GM12878 (cell line): ENCODE data around the gene B3GNT2. TPM values are rescaled to one million over a fixed set of nuclear protein-coding genes. Genes with fewer than 3 reads are reported as not detected.

Experiments
- ATAC-seq: fragments of 200-7000 bp; cut with Tn5 transposase; 3 replicates; pipeline ENCODE4 v1.9.1; 2020; ENCODE audit warnings: mild to moderate bottlenecking, moderate library complexity
- BruUV-seq: library from RNA; stranded (reverse); fragments of 400-500 nt; replicated peaks from 2 replicates; lab custom pipeline; 2021; lab: Mats Ljungman, UMichigan
- CTCF ChIA-PET: fragments of 300-600 bp; sonication (Branson Sonifier 250); formaldehyde crosslinking; extraction: SDS; loops from one replicate; lab custom pipeline; 2021; ENCODE audit warnings: inconsistent platforms; lab: Yijun Ruan, JAX
- POLR2A ChIA-PET: fragments of 350-600 bp; formaldehyde crosslinking; extraction: SDS; loops from one replicate; lab custom pipeline; 2021; ENCODE audit warnings: inconsistent platforms; lab: Charles Lee
- RAD21 ChIA-PET: fragments of 300-600 bp; sonication (Branson Sonifier 250); formaldehyde crosslinking; loops from one replicate; lab custom pipeline; 2023; ENCODE audit warnings: antibody characterized with exemption; ENCODE audit not compliant: unreplicated experiment; lab: Charles Lee
- SMC1A ChIA-PET: fragments of 300-600 bp; sonication (Branson Sonifier 250); formaldehyde crosslinking; loops from one replicate; lab custom pipeline; 2023; ENCODE audit not compliant: unreplicated experiment, uncharacterized antibody; lab: Charles Lee
- DNase-seq: peaks from one replicate; pipeline ENCODE4 v3.0.0-alpha.2; 2011; ENCODE audit warnings: low read depth, low spot score
- FAIRE-seq: peaks from 3 replicates; lab custom pipeline; 2011; peaks lifted over from hg19 to GRCh38; lab: Jason Lieb, UNC
- H2AFZ ChIP-seq: 2 replicates; pipeline ENCODE4 v1.6.0; 2011; ENCODE audit warnings: low read depth, low read length, control low read depth; ENCODE audit not compliant: control insufficient read depth
- H3K27ac ChIP-seq: 2 replicates; pipeline ENCODE4 v1.5.1; 2011; ENCODE audit warnings: control low read depth; ENCODE audit not compliant: control insufficient read depth, insufficient read depth
- H3K27me3 ChIP-seq, 2 experiments: replicated peaks in 1 of 2; 2 replicates each; pipeline versions ENCODE4 v1.6.0 to v1.6.1; 2011; ENCODE audit warnings: low read length in 1 of 2; ENCODE audit not compliant: control insufficient read depth in 2 of 2, insufficient read depth in 2 of 2
- H3K36me3 ChIP-seq, 2 experiments: 2 replicates each; pipeline ENCODE4 v1.5.1; 2011; ENCODE audit warnings: low read length in 1 of 2; ENCODE audit not compliant: control insufficient read depth in 2 of 2, insufficient read depth in 2 of 2
- H3K4me1 ChIP-seq: 2 replicates; pipeline ENCODE4 v1.6.1; 2011; ENCODE audit warnings: mild to moderate bottlenecking, low read length, moderate library complexity, mixed read lengths; ENCODE audit not compliant: control insufficient read depth, insufficient read depth
- H3K4me2 ChIP-seq: 2 replicates; pipeline ENCODE4 v1.6.0; 2011; ENCODE audit warnings: control low read depth; ENCODE audit not compliant: control insufficient read depth, insufficient read depth
- H3K4me3 ChIP-seq: fragments of 200-600 bp; sonication (generic); 2 replicates; pipeline ENCODE4 v1.5.1; 2016
- H3K79me2 ChIP-seq: 2 replicates; pipeline ENCODE4 v1.6.0; 2011; ENCODE audit warnings: low read length; ENCODE audit not compliant: control insufficient read depth, insufficient read depth
- H3K9ac ChIP-seq: 2 replicates; pipeline ENCODE4 v1.8.0; 2011; ENCODE audit warnings: low read length, control low read depth, mixed read lengths; ENCODE audit not compliant: control insufficient read depth, insufficient read depth
- H3K9me3 ChIP-seq: replicated peaks from 3 replicates; pipeline ENCODE4 v1.5.1; 2011; ENCODE audit warnings: mild to moderate bottlenecking, low read length; ENCODE audit not compliant: control insufficient read depth, insufficient read depth
- H4K20me1 ChIP-seq: 2 replicates; pipeline ENCODE4 v1.6.0; 2011; ENCODE audit not compliant: control insufficient read depth, insufficient read depth
- BCL11A ChIP-seq: IDR thresholded peaks from 2 replicates; pipeline ENCODE4 v1.6.1; 2011; ENCODE audit warnings: low read depth, low read length
- CBX5 ChIP-seq: sonication (generic); IDR thresholded peaks from 2 replicates; pipeline ENCODE4 v1.6.1; 2016; ENCODE audit warnings: low read depth, moderate library complexity, mild to moderate bottlenecking, inconsistent platforms
- ETV6 ChIP-seq, 2 experiments: fragments of 450-650 bp in 1 of 2; IDR thresholded peaks in 1 of 2; conservative IDR thresholded peaks in 1 of 2; 2 replicates each; pipeline ENCODE4 v1.6.1; 2014; ENCODE audit warnings: antibody characterized with exemption in 1 of 2, borderline replicate concordance in 1 of 2, low read depth in 1 of 2, mild to moderate bottlenecking in 1 of 2, moderate library complexity in 1 of 2
- FOS ChIP-seq: IDR thresholded peaks from 3 replicates; pipeline ENCODE4 v1.6.1; 2011; ENCODE audit warnings: borderline replicate concordance; ENCODE audit not compliant: insufficient read length; ENCODE audit errors: extremely low read depth
- FOXM1 ChIP-seq: IDR thresholded peaks from 2 replicates; pipeline ENCODE4 v1.6.1; 2012; ENCODE audit warnings: low read depth, mild to moderate bottlenecking, inconsistent platforms, low read length, moderate library complexity
- HDAC2 ChIP-seq: fragments of 200-600 bp; sonication (generic); IDR thresholded peaks from 2 replicates; pipeline ENCODE4 v1.6.1; 2017
- HDGF ChIP-seq: fragments of 450-650 bp; IDR thresholded peaks from 2 replicates; pipeline ENCODE4 v1.6.1; 2016; ENCODE audit warnings: antibody characterized with exemption
- NR2F1 ChIP-seq: fragments of 450-650 bp; conservative IDR thresholded peaks from 2 replicates; pipeline ENCODE4 v1.6.1; 2017; ENCODE audit warnings: mild to moderate bottlenecking
- PKNOX1 ChIP-seq: fragments of 450-650 bp; IDR thresholded peaks from 2 replicates; pipeline ENCODE4 v1.6.1; 2016; ENCODE audit warnings: mild to moderate bottlenecking
- PML ChIP-seq: IDR thresholded peaks from 2 replicates; pipeline ENCODE4 v1.6.1; 2012; ENCODE audit warnings: low read length, inconsistent platforms
- POLR2A ChIP-seq: IDR thresholded peaks from 2 replicates; pipeline ENCODE4 v1.6.1; 2011; ENCODE audit warnings: low read depth, mild to moderate bottlenecking, low read length
- RAD51 ChIP-seq: fragments of 450-650 bp; IDR thresholded peaks from 2 replicates; pipeline ENCODE4 v1.6.1; 2016; ENCODE audit warnings: moderate library complexity, mild to moderate bottlenecking, inconsistent platforms
- RELA ChIP-seq: fragments of 450-650 bp; IDR thresholded peaks from 2 replicates; pipeline ENCODE4 v1.8.0; 2014; ENCODE audit warnings: borderline replicate concordance; ENCODE audit not compliant: partially characterized antibody
- SMAD1 ChIP-seq: fragments of 450-650 bp; IDR thresholded peaks from 2 replicates; pipeline ENCODE4 v1.6.1; 2018; ENCODE audit warnings: mild to moderate bottlenecking, low read depth; ENCODE audit not compliant: partially characterized antibody
- TCF7 ChIP-seq: IDR thresholded peaks from 2 replicates; pipeline ENCODE4 v1.6.1; 2014; ENCODE audit warnings: antibody characterized with exemption, borderline replicate concordance
- YY1 ChIP-seq: IDR thresholded peaks from 2 replicates; pipeline ENCODE4 v1.6.1; 2011; ENCODE audit warnings: low read depth, mild to moderate bottlenecking, low read length
- ZNF274 ChIP-seq: IDR thresholded peaks from one replicate; pipeline ENCODE4 v1.8.0; 2011; ENCODE audit not compliant: insufficient read length, insufficient read depth
- WGBS: methylation state at CpG from one replicate; pipeline ENCODE4 v1.1.6; 2016; ENCODE audit warnings: low lambda C conversion rate; ENCODE audit not compliant: insufficient replicate concordance, insufficient coverage; ENCODE audit errors: missing lambda C conversion rate; 5-methylcytosine and 5-hydroxymethylcytosine counted together
- in situ Hi-C: fragments of 300-500 bp; cut with MboI; formaldehyde crosslinking; loops from 9 replicates; pipeline ENCODE4 v1.14.3; 2018; ENCODE audit warnings: mixed read lengths
- intact Hi-C: fragments of 100-400 bp; cut with micrococcal nuclease; formaldehyde crosslinking; loops from one replicate; pipeline ENCODE4 v1.14.2; 2022; ENCODE audit not compliant: unreplicated experiment
- polyA plus RNA-seq, 11 experiments: library from polyadenylated mRNA; depleted of rRNA in 4 of 11; unstranded in 6 of 11; stranded (reverse) in 5 of 11; fragments of >200 nt; fragmentation: Nextera tagmentation in 4 of 11; fragmentation: Illumina TruSeq in 1 of 11; extraction: Ambion mirVana in 4 of 11; extraction: Trizol in 1 of 11; gene quantifications; 1 replicate in 1 of 11; 2 replicates in 10 of 11; pipeline versions ENCODE4 v1.2.1 to v1.2.3, GENCODE V29; 2011 to 2016; ENCODE audit warnings: inconsistent platforms in 2 of 11, missing spikeins in 2 of 11, low read depth in 1 of 11
- total RNA-seq, 4 experiments: library from RNA; depleted of rRNA in 3 of 4; stranded (reverse); fragments of >200 nt in 3 of 4; fragmentation: Illumina TruSeq in 1 of 4; extraction: Trizol in 1 of 4; gene quantifications; 2 replicates each; pipeline versions ENCODE4 v1.2.1 to v1.2.3, GENCODE V29; 2013 to 2021
- TF ChIP-seq, protein P1 (sequence below): fragments of 450-650 bp; formaldehyde crosslinking; IDR thresholded peaks from 2 replicates; pipeline ENCODE4 v1.4.0; 2020; ENCODE audit warnings: mild to moderate bottlenecking, moderate library complexity

The B3GNT2 gene
- total and polyA plus RNA-seq, 10 of the 15 experiments (the other 5 are each of a cell fraction or from before 2014, with no cell fraction given), result 19.7 to 103 (median 76.3) TPM

DNA sequence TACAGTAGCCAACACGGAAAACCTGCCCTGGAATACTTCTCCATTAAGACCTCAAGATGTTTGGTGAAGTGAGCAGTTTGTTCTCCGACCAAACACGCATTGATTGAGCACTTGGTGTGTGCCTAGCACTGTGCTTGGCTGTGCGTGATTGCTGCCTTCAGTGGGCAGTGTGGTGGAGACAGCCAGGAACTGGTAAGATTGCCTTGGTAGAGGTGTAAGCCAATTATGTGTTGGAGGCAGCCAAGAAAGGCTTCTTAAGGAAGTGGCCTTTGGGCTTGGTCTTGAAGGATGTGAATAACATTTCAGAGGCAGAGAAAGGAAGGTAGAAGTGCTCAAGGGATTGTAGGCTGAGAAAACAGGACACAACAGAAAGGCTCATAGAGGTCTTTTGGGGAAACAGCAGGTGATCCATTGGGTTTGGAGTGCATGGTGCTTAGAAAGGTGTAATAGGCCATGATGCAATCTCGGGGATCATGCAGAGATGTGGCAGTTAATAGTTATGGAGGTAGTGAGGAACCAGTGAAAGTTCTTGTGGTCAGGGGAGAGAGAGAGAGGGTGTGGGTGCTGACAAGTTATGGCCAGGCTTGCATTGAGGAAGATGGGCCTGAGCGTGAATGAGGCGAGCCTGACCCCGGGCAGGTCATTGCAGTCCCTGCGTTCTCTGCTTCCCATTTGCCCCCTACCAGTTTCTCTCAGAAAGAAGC lies 6.3 kb downstream of the B3GNT2 start:
- H3K4me2 ChIP-seq, result peak overlapping the region; percentile 73
- peak; percentile 79 for TF ChIP-seq NR2F1
- peak; percentile 81; the same call in 1 of the 2 replicates for TF ChIP-seq HDGF
- no peak for TF ChIP-seq SMAD1
- no peak for TF ChIP-seq FOS
- peak; percentile 65 for TF ChIP-seq POLR2A
- TF ChIP-seq, protein P1, sequence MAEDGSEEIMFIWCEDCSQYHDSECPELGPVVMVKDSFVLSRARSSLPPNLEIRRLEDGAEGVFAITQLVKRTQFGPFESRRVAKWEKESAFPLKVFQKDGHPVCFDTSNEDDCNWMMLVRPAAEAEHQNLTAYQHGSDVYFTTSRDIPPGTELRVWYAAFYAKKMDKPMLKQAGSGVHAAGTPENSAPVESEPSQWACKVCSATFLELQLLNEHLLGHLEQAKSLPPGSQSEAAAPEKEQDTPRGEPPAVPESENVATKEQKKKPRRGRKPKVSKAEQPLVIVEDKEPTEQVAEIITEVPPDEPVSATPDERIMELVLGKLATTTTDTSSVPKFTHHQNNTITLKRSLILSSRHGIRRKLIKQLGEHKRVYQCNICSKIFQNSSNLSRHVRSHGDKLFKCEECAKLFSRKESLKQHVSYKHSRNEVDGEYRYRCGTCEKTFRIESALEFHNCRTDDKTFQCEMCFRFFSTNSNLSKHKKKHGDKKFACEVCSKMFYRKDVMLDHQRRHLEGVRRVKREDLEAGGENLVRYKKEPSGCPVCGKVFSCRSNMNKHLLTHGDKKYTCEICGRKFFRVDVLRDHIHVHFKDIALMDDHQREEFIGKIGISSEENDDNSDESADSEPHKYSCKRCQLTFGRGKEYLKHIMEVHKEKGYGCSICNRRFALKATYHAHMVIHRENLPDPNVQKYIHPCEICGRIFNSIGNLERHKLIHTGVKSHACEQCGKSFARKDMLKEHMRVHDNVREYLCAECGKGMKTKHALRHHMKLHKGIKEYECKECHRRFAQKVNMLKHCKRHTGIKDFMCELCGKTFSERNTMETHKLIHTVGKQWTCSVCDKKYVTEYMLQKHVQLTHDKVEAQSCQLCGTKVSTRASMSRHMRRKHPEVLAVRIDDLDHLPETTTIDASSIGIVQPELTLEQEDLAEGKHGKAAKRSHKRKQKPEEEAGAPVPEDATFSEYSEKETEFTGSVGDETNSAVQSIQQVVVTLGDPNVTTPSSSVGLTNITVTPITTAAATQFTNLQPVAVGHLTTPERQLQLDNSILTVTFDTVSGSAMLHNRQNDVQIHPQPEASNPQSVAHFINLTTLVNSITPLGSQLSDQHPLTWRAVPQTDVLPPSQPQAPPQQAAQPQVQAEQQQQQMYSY, result no peak
- TF ChIP-seq RELA, result no peak
- no peak for TF ChIP-seq PML
- no peak for TF ChIP-seq HDAC2
- TF ChIP-seq FOXM1, result no peak
- no peak for TF ChIP-seq PKNOX1
- TF ChIP-seq BCL11A, result peak; percentile 41; the same call in 1 of the 2 replicates
- no peak for TF ChIP-seq ZNF274
- TF ChIP-seq ETV6 (conservative IDR thresholded peaks at IDR 0.05 in 1 of 2, IDR thresholded peaks at IDR 0.05 in 1 of 2; ENCODE audit: borderline replicate concordance in 1 of 2, low read depth in 1 of 2), result no peak
- TF ChIP-seq RAD51, result no peak
- no peak for TF ChIP-seq TCF7
- TF ChIP-seq YY1, result peak; percentile 70
- TF ChIP-seq CBX5, result peak; percentile 58; the same call in 1 of the 2 replicates

More for the DNA sequence above, 6.3 kb downstream of the B3GNT2 start:
- Histone ChIP-seq H3K4me3 (peak overlapping the region; percentile 86), H3K4me1 (peaks cover 26% of the 10 kb centered on the region), H3K9me3 (no peaks in the 10 kb centered on the region), H3K79me2 (peaks cover 100% of the 10 kb centered on the region), H3K27me3 (no peaks in the 10 kb centered on the region), H3K36me3 (peaks cover 3 to 17% of the 10 kb centered on the region in 2 experiments), H3K9ac (peak overlapping the region; percentile 94), H2AFZ (no peak overlapping the region), H4K20me1 (peaks cover 48% of the 10 kb centered on the region), H3K27ac (peak overlapping the region; percentile 89)
- intact Hi-C loops, result loop anchor here (5.0 kb wide), 2 partner anchors 140 to 285 kb away; no protein-coding TSS in a partner anchor
- BruUV-seq, result no TSS peak
- CTCF ChIA-PET, result interaction anchor here (1.1 to 1.9 kb wide), 2 partner anchors 13 to 208 kb away, joined by 3 to 4 read pairs; no protein-coding TSS in a partner anchor
- SMC1A ChIA-PET, result interaction anchor here (0.8 to 5.1 kb wide), 11 partner anchors 8 to 211 kb away, joined by 3 to 91 read pairs (median 10); no protein-coding TSS in a partner anchor
- FAIRE-seq, result no peak
- peak; percentile 62 for ATAC-seq
- 58% methylated on average over 9 of the region's 9 CpGs for WGBS
- RAD21 ChIA-PET, result interaction anchor here (1.0 to 5.1 kb wide), 10 partner anchors 14 to 205 kb away, joined by 3 to 114 read pairs (median 11); no protein-coding TSS in a partner anchor
- in situ Hi-C loops, result loop anchor here (10.0 kb wide), 2 partner anchors 207 to 213 kb away; no protein-coding TSS in a partner anchor
- POLR2A ChIA-PET, result interaction anchor here (1.1 to 3.6 kb wide), 3 partner anchors 16 to 106 kb away, joined by 3 to 49 read pairs (median 8); no protein-coding TSS in a partner anchor
- DNase-seq, result no peak
